Central memory CD8-positive, alpha-beta T cell (primary cell): ENCODE results near the gene BTAF1.

Experiments used
- ATAC-seq: fragments of 150-1000 bp; cut with Tn5 transposase; replicated peaks from 2 replicates; pipeline ENCODE4 v1.10.0; 2022; ENCODE audit warnings: mild to moderate bottlenecking, moderate FRiP score, moderate number of reproducible peaks; ENCODE audit not compliant: poor library complexity, severe bottlenecking; ENCODE audit errors: extremely low read depth
- DNase-seq, 2 donors: peaks; one replicate each; pipeline ENCODE4 v3.0.0; 2021; ENCODE audit warnings: low spot score in 2 of 2
- H3K27ac Mint-ChIP-seq: one replicate; pipeline ENCODE4 v1.8.0; 2022; ENCODE audit warnings: low read depth, mild to moderate bottlenecking, moderate library complexity, mixed read lengths
- H3K27me3 Mint-ChIP-seq: one replicate; pipeline ENCODE4 v1.8.0; 2022; ENCODE audit warnings: mixed read lengths
- H3K36me3 Mint-ChIP-seq: one replicate; pipeline ENCODE4 v1.8.0; 2022; ENCODE audit warnings: mild to moderate bottlenecking, moderate library complexity, mixed read lengths; ENCODE audit not compliant: insufficient read depth
- H3K4me1 Mint-ChIP-seq: one replicate; pipeline ENCODE4 v1.8.0; 2022; ENCODE audit warnings: mixed read lengths
- H3K4me3 Mint-ChIP-seq: one replicate; pipeline ENCODE4 v1.8.0; 2022; ENCODE audit warnings: mild to moderate bottlenecking, moderate library complexity, mixed read lengths
- H3K9me3 Mint-ChIP-seq: one replicate; pipeline ENCODE4 v1.8.0; 2022; ENCODE audit warnings: mixed read lengths

BTAF1 gene

GRCh38 chr10:91923371-91924211 is at the start of gene BTAF1:
TSS of gene BTAF1 (plus strand) at chr10:91923770. CDS start at chr10:91924077, 307 bp downstream.
- DNase-seq (peak; percentile 80 to 81), ATAC-seq (peak; percentile 96)
- H3K36me3 Mint-ChIP-seq: peaks cover 18% of the 10 kb centered on the region
- H3K27ac Mint-ChIP-seq: peak within 1 kb of the TSS; percentile 94
- peaks cover 36% of the 10 kb centered on the region for H3K4me1 Mint-ChIP-seq
- H3K4me3 Mint-ChIP-seq: peak within 1 kb of the TSS; percentile 87
- no peaks in the 10 kb centered on the region for H3K9me3 Mint-ChIP-seq
- peaks cover 10% of the 10 kb centered on the region for H3K27me3 Mint-ChIP-seq

GRCh38 chr10:91875156-91875555 is 48.4 kb upstream of the BTAF1 start:
- DNase-seq (no peak), ATAC-seq (no peak)
- Mint-ChIP-seq H3K36me3 (no peaks in the 10 kb centered on the region), H3K27me3 (no peaks in the 10 kb centered on the region), H3K27ac (no peak overlapping the region), H3K4me3 (no peak overlapping the region), H3K9me3 (no peaks in the 10 kb centered on the region), H3K4me1 (no peaks in the 10 kb centered on the region)

GRCh38 chr10:91875779-91876178 is 47.8 kb upstream of the BTAF1 start:
- Mint-ChIP-seq H3K36me3 (no peaks in the 10 kb centered on the region), H3K27ac (no peak overlapping the region), H3K9me3 (no peaks in the 10 kb centered on the region), H3K27me3 (no peaks in the 10 kb centered on the region), H3K4me1 (no peaks in the 10 kb centered on the region), H3K4me3 (no peak overlapping the region)
- DNase-seq: no peak
- no peak for ATAC-seq

DNA sequence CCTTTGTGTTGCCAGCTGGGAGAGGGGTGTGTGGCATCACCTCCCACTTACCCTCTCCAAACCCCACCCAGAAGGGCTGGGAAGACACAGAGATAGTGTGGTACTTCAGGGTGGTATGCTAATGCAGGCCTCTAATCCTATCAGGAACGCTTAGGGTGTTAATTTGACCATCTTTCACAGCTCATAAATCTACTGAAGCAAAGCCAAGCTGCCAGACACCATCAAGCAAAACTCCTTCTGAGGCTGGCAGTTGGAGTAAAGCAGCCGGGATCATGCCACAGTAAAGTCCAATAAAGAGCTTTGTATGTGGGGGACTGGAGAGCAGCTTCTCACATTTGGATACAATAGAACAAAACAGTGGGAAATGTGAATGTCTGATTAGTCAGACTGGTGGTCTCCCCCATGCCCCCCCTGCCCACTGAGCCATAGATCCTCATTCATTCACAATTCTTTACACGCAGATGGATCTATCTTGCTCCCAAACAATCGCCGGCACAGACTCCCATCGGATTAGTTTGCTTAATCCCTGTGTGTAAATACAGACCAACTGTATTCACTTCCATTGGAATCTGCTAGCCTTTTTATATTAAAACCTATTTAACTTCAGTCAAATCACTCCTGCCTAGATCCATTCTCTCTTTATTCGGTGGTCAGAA is 43.9 kb upstream of the BTAF1 start:
- no peak for DNase-seq
- Mint-ChIP-seq H3K36me3 (no peaks in the 10 kb centered on the region), H3K27me3 (no peaks in the 10 kb centered on the region), H3K4me1 (no peaks in the 10 kb centered on the region), H3K4me3 (no peak overlapping the region), H3K9me3 (no peaks in the 10 kb centered on the region), H3K27ac (no peak overlapping the region)
- no peak for ATAC-seq

DNA sequence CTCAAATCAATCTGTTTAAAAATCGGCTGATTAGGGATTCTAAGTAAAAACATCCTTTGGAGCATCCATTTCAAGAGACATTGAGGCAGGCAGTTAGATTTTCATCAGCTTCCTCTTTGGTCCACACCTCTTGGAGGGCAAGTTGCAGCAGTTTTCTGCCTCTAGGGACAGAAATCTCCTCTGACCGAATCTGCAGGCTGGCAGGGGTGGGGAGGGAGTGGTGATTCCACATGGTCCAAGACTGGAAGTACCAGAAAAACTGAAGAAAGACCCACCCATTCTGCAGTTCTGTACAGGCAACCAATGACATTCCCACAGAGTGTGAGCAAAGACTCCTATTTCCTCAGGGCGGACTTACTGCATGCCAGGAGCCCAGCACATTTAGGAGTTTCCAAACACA is 43.3 kb upstream of the BTAF1 start:
- no peaks in the 10 kb centered on the region for H3K4me1 Mint-ChIP-seq
- H3K4me3 Mint-ChIP-seq: no peak overlapping the region
- ATAC-seq (no peak), DNase-seq (no peak)
- no peaks in the 10 kb centered on the region for H3K36me3 Mint-ChIP-seq
- no peak overlapping the region for H3K27ac Mint-ChIP-seq
- H3K9me3 Mint-ChIP-seq: no peaks in the 10 kb centered on the region
- H3K27me3 Mint-ChIP-seq: no peaks in the 10 kb centered on the region

GRCh38 chr10:91883549-91884444 is 39.8 kb upstream of the BTAF1 start:
- Mint-ChIP-seq H3K27me3 (no peaks in the 10 kb centered on the region), H3K27ac (no peak overlapping the region), H3K4me1 (peaks cover 13% of the 10 kb centered on the region), H3K4me3 (no peak overlapping the region), H3K9me3 (no peaks in the 10 kb centered on the region), H3K36me3 (no peaks in the 10 kb centered on the region)
- no peak for ATAC-seq
- DNase-seq: no peak

GRCh38 chr10:91884536-91884935 is 39.0 kb upstream of the BTAF1 start:
- Mint-ChIP-seq H3K9me3 (no peaks in the 10 kb centered on the region), H3K27me3 (peaks cover 7% of the 10 kb centered on the region), H3K27ac (no peak overlapping the region), H3K4me3 (no peak overlapping the region), H3K36me3 (no peaks in the 10 kb centered on the region), H3K4me1 (peaks cover 13% of the 10 kb centered on the region)
- no peak for DNase-seq
- ATAC-seq: no peak

DNA sequence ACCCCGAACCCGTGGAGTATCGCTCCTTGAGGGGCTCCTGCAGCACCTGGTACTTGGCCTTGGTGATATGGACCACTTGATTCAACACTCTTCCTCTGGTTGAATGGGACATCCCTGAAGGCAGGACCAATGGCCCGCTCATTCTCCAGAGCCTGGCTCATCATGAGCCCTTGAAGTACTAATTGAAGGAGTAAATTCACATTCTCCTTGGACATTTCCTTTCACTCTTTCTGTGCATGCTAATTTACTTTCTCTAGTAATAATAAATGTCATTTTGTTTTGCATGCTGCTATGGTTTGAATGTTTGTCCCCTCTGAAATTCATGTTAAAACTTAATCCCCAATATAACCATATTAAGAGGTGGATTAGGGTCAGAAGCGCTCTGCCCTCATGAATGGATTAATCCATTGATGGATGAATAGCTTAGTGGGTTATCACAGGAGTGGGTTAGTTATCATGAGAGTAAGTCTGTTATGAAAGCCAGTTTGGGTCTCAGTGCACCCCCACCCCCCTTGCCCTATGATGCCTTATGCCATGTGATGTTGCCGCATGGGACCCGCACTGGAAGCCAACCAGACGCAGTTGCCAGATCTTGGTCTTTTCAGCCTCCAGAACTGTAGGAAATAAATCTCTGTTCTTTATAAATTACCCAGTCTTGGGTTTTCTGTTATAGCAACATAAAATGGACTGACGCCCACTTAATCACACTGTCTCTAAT is 38.0 kb upstream of the BTAF1 start:
- no peak for ATAC-seq
- DNase-seq: no peak
- Mint-ChIP-seq H3K4me3 (no peak overlapping the region), H3K9me3 (no peaks in the 10 kb centered on the region), H3K27ac (peak overlapping the region; percentile 35), H3K36me3 (no peaks in the 10 kb centered on the region), H3K27me3 (peaks cover 10% of the 10 kb centered on the region), H3K4me1 (peaks cover 13% of the 10 kb centered on the region)

GRCh38 chr10:91886954-91887271 is 36.7 kb upstream of the BTAF1 start:
- peak overlapping the region; percentile 88 for H3K4me3 Mint-ChIP-seq
- H3K4me1 Mint-ChIP-seq: peaks cover 13% of the 10 kb centered on the region
- no peak overlapping the region for H3K27ac Mint-ChIP-seq
- DNase-seq: no peak
- no peaks in the 10 kb centered on the region for H3K36me3 Mint-ChIP-seq
- H3K9me3 Mint-ChIP-seq: no peaks in the 10 kb centered on the region
- peaks cover 10% of the 10 kb centered on the region for H3K27me3 Mint-ChIP-seq
- no peak for ATAC-seq

- no peak for DNase-seq
- peak; percentile 69 for ATAC-seq
- Mint-ChIP-seq H3K27me3 (peaks cover 10% of the 10 kb centered on the region), H3K4me3 (peak overlapping the region; percentile 88), H3K4me1 (peaks cover 13% of the 10 kb centered on the region), H3K9me3 (no peaks in the 10 kb centered on the region), H3K36me3 (no peaks in the 10 kb centered on the region), H3K27ac (peak overlapping the region; percentile 47)
Observed at GRCh38 chr10:91887272-91888076, 36.1 kb upstream of the BTAF1 start.

DNA sequence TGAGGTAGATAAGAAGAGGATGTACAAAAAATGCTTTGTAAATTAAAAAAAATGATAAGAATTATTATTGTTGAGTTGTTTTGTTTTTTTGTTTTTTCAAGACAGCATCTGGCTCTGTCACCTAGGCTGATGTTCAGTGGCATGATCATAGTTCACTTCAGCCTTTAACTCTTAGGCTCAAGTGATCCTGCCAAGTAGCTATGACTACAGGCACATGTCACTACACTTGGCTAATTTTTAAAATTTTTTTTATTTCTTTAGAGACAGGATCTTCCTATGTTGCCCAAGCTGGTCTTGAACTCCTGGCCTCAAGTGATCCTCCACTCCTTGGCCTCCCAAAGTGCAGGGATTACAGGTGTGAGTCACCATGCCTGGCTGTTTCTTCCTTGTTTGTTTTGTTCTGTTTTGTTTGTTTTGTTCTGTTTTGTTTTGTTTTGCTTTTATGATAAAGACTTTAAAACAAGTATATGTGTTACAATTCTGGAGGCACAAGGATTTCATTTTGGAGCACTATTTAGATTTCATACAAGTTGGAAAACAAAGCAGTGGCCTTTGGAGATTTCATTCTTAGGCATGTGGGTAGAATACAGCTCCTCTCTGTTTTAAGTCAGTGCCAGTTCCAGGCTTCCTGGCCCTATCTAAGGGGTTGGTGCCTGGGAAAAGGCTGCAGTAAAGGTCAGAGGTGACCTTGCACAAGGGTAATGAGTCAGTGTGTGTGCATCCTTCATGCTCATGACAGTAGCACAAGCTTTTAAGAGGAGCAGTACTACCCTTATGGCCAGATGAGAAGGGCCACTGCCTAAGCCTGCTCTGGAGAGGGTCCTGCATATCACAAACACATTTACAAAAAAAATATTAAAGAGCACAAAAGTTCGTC is 32.2 kb upstream of the BTAF1 start:
- Mint-ChIP-seq H3K36me3 (peaks cover 2% of the 10 kb centered on the region), H3K27ac (no peak overlapping the region), H3K4me3 (no peak overlapping the region), H3K27me3 (peaks cover 18% of the 10 kb centered on the region), H3K4me1 (peaks cover 13% of the 10 kb centered on the region), H3K9me3 (no peaks in the 10 kb centered on the region)
- DNase-seq (no peak), ATAC-seq (no peak)
